HG02678 (cell line): ENCODE results near the gene CD300LB.
"Not testable (repeated sequence)": the region's sequence is repeated elsewhere in the genome, so short reads cannot be mapped to it uniquely, and the experiment has no call there.

ENCODE experiments used
- ATAC-seq: cut with Tn5 transposase; IDR thresholded peaks from one replicate; pipeline ENCODE4 v1.9.1; 2021; ENCODE audit warnings: mild to moderate bottlenecking, moderate library complexity; ENCODE audit not compliant: unreplicated experiment

CD300LB gene

DNA sequence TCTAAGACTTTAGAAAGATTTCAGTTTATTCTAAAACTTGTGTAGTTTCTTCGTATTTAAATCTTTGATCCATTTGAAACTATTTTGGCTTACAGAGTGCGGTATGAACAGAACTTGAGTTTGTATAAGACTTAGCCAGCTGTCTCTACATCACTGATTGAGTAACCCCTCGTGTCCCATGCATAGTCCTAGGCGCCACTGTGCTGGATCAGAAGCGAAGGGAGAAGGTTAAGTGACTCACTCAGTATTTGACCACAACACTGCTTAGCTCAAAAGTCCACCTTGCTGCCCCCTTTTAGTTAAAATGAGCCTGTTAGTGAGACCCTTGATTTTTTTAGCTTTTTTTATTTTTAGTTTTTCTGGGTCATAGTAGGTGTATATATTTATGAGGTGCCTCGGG lies 28.4 kb downstream of the CD300LB start:
- ATAC-seq = no peak

DNA sequence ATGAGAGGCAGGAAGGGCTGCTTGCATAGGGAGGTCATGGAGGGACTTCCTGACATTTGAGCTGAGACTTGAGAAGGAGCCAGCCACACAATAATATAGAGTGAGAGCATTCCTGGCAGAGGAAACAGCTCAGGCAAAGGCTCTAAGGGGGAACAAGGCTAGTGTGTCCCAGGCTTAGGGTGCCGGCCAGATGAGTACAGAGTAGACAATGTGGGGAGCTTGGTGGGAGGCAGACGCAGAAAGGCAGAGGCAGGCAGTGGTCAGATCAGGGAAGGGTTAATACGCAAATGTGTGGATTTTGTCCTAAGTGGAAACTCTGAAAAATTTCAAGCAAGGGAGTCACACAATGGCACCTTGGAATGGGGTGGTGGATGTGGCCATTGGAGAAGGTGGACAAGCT lies 31.3 kb downstream of the CD300LB start:
- no peak for ATAC-seq

DNA sequence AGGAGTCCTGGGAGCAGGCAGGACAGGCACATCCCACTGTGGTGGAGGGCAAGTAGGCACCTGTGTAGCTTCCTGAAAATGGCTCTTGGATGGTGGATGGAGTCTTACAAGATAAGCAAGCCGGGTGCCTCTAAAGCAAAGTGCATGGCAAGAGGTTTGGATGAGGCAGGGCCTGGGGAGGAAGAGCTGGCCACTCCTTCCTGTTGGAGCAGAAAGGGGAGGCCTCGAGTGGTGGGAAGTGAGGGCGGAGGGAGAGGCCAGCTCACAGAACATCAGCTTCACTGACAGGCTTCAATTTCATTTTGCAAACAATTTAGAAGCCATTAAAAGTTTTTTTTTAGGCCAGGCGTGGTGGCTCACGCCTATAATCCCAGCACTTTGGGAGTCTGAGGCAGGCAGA lies 33.8 kb downstream of the CD300LB start:
- no peak for ATAC-seq

DNA sequence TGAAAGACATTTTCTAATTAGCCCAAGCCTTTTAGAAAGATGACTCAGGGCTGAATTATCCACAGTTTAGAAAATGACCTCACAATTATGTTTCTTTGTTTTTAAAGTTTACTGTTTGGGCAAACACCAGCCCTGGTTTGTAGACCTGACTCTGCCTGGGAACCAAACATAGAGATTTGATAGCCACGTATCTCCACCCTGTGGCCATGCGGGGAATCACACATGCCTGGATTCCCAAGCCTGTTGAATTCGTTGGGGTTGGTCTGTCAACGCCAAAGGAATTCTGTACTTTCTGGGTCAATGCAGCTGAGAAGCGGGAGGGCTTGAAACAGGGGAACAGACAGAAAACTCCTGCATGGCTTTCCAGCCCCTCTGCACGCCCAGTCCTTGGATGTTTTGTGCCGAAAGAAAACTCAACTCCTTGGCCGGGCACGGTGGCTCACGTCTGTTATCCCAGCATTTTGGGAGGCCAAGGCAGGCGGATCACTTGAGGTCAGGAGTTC lies 37.9 kb downstream of the CD300LB start:
- ATAC-seq = no peak

DNA sequence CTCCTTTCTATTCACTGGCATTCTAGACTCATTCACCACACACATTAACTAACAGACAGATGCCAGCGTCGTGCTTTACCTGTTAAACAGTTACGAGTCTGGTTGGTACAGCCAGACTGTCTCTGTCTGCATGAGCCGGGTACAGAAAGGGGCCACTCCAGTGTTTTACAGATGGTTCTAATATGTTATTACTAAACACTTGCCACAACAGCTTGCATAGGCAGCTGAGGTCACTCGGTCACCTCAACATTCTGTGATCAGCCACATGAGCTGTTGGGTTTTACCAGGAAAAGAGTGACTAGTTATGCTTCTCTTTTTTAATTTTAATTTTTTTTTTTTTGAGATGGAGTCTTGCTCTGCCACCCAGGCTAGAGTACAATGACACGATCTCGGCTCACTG lies 39.6 kb downstream of the CD300LB start:
- no peak for ATAC-seq

DNA sequence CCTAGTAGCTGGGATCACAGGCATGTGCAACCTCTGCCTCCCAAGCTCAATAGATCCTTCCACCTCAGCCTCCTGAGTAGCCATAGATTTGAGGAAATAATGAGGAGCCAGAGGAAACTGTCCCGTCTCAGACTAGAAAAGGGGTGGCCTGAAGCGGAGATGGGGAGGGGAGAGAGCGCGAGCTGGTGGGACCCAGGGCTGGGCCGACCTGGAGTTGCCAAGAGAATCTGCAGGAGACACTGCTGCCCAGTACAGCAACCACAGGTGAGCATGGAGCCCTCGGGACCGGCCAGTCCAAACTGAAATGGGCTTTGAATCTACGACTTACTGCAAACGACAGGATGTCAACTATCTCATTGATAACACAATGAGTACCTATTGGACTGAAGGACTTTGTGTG lies 40.6 kb downstream of the CD300LB start:
- no peak for ATAC-seq

DNA sequence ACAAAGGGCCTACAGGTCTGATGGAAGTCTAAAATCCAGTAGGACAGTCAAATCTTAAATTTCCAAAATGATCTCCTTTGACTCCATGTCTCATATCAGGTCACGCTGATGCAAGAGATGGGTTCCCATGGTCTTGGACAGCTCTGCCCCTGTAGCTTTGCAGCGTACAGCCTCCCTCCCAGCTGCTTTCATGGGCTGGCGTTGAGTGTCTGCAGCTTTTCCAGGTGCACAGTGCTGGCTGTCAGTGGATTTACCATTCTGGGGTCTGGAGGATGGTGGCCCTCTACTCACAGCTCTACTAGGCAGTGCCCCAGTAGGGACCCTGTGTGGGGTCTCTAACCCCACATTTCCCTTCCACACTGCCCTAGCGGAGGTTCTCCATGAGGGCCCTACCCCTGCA lies 43.0 kb downstream of the CD300LB start:
- ATAC-seq = not testable (repeated sequence)

DNA sequence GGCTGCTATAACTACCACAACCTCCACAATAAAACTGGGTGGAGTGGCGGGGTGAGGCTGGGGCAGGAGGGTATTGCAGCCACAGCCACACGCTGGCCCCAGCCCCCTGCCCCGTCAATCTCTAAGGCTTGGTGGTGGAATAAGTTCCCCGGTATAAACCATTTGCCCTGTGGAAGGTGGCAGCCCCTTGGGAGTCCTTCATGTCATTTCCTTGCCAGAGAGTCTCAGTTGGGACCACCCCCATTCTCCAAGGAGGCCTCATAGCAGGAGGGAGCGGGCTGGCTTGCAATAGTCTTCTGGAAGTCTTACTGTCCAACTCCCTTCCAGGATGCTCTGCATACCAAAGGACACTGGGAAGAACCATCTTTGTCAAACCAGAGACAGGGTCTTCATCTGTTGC lies 45.4 kb downstream of the CD300LB start:
- ATAC-seq = no peak

DNA sequence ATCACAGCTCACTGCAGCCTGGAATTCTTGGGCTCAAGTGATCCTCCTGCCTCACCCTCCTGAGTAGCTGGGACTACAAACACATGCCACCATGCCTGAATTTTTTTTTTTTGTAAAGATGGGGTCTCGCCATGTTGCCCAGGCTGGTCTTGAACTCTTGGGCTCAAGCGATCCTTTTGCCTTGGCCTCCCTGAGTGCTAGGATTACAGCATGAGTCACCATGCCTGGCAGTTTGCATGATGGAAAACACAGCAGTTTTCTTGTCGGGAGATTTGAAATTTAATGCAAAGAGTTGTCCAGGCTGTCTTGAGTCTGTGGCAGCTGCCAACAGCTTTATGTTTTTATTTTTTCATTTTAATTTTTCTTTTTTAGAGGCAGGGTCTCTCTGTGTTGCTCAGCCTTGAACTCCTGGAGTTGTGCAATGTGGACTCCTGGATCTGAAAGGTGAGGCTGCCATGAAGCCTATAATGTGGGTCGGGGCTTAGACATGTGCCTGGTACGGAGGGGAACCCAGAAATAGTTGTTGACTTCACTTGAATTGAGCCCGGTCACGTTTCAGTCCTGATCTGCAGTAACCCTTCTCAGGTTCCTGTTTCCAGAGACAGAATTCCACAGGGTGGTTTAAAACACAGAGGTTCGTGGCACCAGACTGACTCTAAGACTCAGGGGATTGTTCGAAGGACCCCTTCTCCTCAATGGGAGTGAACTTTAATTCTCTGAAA lies 46.1 kb downstream of the CD300LB start:
- no peak for ATAC-seq

DNA sequence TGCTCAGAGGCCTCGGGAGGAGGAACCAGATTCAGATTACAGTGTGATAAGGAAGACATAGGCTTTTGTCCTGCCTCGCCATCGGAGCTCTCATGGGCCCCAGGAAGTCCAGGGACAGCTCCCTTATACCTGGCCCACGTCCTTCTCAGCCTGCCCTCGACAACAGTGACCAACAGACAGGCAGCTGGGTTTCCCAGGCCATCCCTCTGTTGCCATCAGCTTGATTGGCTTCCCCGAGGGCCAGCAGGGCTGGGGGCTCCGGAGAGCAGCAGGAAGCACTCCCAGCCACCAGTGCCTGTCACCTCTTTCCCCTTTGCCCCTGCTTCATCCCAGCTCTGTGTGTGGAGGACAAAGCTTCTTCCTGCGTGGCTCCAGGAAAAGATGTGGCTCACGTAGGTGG lies 47.2 kb downstream of the CD300LB start:
- no peak for ATAC-seq

DNA sequence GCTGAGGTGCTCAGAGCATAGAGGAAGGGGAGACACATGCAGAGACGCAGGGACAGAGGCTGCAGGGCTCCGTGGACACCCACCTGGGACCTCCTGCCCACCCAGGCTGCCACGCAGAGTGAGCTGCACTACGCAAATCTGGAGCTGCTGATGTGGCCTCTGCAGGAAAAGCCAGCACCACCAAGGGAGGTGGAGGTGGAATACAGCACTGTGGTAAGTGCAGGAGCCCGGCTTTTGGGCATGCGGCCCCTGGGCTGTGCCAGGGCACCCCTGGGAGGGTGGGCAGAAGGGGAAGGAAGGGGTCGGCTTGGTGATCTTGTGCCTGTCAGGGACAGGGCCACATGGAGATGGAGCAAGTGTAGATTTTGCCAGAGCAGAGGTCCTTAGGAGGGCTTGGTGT lies 49.7 kb downstream of the CD300LB start:
- ATAC-seq = no peak

DNA sequence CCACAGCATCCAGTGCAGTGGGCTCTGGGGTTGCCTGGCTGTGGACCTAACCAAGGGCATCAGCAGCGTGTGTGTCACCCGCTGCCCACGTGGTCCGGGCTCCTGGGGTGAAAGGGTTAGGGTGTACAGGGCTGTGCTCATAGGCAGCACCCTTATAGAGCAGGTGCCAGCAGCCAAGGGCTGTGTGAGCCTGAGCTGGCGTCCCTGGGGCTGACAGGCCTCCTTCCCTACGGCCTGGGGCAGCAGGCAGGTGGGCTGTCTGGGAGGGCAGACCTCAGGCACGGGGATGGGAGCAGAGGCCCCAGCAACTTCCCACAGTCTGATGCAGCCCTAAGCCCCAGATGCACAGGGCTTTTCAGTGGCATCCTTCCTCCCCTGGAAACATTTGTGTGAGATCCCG lies 51.0 kb downstream of the CD300LB start:
- no peak for ATAC-seq

DNA sequence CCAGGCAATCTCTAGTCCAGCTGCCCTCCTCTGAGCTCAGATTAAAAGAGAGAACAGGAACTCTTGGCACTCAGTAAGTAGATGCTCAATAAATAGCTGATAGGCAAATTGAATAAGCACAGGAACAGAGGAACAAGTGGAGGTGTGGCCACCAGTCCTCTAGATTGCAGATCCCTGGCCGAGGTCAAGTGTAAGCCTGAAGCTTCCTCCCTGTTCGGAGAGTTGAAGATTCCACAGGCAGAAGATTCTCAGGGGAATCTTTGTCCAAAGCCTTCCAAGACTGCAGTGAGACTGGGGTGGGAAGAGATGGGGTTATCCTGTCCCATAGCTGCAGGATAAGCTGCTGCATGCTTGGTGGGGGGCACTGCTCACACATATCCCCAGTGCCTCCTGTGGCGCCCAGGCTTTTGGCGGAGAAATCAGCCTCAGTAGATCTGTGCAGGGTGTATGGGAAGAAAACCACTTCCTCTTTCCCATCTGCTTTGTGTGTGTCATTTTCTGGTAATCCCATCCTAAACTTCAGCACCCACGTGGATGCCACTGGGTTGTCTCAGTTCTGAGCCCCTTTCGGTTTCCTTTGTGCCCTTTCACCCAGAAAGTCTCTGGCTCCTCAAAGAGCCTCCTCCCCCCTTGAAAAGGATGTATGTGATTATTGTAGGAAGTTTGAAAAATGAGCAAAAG lies 52.7 kb downstream of the CD300LB start:
- no peak for ATAC-seq

DNA sequence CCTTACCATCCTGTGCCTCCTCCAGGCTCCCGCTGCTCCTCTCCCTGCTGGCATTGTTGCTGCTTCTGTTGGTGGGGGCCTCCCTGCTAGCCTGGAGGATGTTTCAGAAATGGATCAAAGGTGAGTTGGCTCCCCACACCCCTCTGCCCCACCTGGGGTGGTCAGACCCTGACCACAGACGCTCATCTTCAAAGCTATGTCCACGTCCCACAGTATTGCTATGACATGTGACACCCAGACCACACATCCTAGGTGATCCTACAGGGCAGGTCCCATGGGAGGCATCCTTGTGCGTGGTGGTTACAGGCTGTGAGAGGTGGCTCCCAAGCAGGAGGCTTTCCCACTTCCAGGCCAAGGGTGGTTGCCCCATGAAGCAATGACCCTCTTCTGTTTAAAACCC lies 53.9 kb downstream of the CD300LB start:
- ATAC-seq = no peak

DNA sequence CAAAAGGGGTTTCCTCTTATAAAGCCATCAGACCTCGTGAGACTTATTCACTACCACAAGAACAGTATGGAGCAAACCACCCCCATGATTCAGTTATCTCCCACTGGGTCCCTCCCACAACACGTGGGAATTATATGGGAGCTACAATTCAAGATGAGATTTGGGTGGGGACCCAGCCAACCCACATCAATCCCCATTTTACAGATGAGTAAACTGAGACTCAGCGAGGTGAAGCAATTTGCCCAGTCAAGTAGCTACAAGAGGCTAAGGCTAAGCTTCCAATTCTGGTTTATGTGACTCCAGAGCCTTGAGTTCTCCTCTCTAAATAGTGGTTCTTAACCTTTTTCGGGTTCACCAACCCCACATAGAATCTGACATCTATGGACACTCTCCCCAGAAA lies 56.1 kb downstream of the CD300LB start:
- ATAC-seq = no peak

DNA sequence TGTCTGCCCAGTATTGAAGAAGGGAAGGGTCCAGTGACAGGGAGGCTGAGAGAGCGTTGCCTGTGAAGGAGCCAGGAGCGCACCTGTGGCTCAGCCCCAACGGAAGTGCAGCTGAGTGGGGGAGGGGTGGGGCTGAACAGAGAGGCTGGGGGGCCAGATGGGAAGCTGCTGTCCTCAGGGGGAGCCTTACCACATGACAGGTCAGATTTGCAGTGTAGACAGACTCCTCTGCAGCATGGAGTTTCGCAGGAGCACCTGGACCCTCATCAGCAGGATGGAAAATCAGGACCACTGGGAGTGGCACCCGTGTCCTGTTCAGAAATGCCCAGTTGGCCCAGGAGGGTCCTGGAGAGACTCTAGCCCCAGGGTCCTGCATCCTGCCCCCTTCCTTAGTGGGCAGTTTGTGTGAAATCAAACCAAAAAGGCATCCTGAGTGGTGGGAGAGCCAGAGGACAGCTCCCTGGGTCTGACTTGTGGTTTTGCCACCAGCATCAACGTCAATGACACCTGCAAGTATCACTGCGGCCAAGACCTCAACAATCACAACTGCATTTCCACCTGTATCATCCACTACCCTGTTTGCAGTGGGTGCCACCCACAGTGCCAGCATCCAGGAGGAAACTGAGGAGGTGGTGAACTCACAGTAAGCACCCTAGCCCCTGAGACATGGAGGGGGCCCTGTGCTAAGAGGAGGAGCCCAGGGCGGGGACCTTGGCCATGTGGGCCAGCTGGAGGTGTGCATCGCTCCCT lies 57.1 kb downstream of the CD300LB start:
- ATAC-seq = no peak

DNA sequence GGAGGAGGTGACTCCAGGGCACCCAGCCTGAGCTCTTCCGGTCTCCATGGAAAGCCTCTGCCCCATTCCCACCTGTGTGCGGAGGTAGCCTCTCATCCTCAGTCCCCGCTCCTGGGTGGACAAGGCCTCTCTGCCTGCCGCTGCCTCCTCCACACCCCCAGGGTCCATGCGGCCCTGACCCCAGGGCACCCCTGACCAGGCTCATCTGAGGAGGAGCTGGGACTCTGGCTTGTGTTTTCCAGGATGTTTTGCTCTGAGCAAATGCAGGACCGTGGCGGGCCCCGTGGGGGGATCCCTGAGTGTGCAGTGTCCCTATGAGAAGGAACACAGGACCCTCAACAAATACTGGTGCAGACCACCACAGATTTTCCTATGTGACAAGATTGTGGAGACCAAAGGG lies 58.0 kb downstream of the CD300LB start:
- ATAC-seq = no peak

DNA sequence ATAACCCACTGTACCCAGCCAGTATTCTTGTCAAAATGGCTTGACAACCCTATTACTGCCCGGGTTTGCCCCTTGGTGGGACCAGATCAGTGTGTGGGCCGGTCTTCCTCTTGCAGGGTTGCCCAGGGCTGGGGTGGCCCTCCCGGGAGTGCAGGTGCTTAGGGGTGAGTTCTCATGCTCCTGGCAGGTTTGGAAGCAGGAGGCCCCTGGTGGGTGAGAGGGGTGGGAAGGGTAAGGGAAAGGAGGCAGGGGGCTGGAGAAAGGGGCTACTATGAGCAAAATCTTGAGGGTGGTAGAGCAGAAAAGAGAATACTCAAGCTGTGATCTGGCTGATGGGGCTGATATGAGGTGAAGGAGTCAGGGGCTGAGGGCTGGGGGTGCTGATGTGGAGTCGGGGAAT lies 58.4 kb downstream of the CD300LB start:
- no peak for ATAC-seq

DNA sequence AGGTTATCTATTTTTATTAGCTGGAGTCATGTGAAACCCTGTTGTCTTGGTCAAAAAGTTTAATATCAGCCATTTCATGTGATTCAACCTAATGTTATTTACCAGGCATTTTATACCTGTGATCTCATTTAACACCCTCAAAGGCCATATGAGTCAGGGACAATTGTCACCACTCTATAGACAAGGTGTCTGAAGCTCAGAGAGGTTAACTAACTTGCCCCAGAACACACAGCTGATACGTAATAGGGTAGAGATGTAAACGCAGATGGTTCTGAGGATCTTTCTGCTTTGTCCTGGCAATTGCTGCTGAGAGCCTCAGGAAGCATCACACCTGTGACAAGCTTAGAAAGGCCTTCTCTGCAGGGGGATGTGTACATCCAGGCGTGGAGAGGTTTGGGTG lies 59.9 kb downstream of the CD300LB start:
- ATAC-seq = no peak
